Measurements from ENCODE around the gene SEC23A. TPM values are rescaled to one million over a fixed set of nuclear protein-coding genes. Genes with fewer than 3 reads are reported as not detected.

The SEC23A gene
- total and polyA plus RNA-seq, 2 of the 13 experiments (the other 11 are each of a cell fraction or from before 2014, with no cell fraction given): 403 to 887 TPM

GRCh38 chr14:39025810-39026627 lies 77.0 kb downstream of the SEC23A start (continued):
- no peak for TF ChIP-seq ZNF276 (CRISPR knock-in tag; IDR thresholded peaks at IDR 0.05; ENCODE audit: low read depth)
- TF ChIP-seq PRPF4 (IDR thresholded peaks at IDR 0.05; ENCODE audit: low read depth, low read length, poor library complexity, severe bottlenecking): no peak
- TF ChIP-seq ZNF709 (CRISPR knock-in tag; IDR thresholded peaks at IDR 0.05): no peak
- peak; percentile 91 for TF ChIP-seq ZNF12 (CRISPR knock-in tag; IDR thresholded peaks at IDR 0.05)
- TF ChIP-seq ZNF282 (IDR thresholded peaks at IDR 0.05; ENCODE audit: partially characterized antibody): no peak
- TF ChIP-seq ZBTB37 (CRISPR knock-in tag; IDR thresholded peaks at IDR 0.05): peak; percentile 98
- no peak for TF ChIP-seq ZNF10 (CRISPR knock-in tag; IDR thresholded peaks at IDR 0.05; ENCODE audit: borderline replicate concordance, low read depth)
- no peak for TF ChIP-seq CHCHD3 (CRISPR knock-in tag; IDR thresholded peaks at IDR 0.05)
- peak; percentile 99 for TF ChIP-seq ZBTB34 (CRISPR knock-in tag; IDR thresholded peaks at IDR 0.05)
- TF ChIP-seq ZNF484 (CRISPR knock-in tag; IDR thresholded peaks at IDR 0.05; ENCODE audit: borderline replicate concordance, low read depth): no peak; the same call in 1 of the 2 replicates
- no peak for TF ChIP-seq RBFOX2 (IDR thresholded peaks at IDR 0.05; ENCODE audit: low read depth, low read length)
- no peak for TF ChIP-seq MBNL3 (CRISPR knock-in tag; conservative IDR thresholded peaks at IDR 0.05)
- TF ChIP-seq NCOA1 (CRISPR knock-in tag; IDR thresholded peaks at IDR 0.05): peak; percentile 89; the same call in 1 of the 2 replicates
- TF ChIP-seq AFF4 (CRISPR knock-in tag; IDR thresholded peaks at IDR 0.05): no peak
- TF ChIP-seq GFI1 (CRISPR knock-in tag; IDR thresholded peaks at IDR 0.05; ENCODE audit: borderline replicate concordance): peak; percentile 92; the same call in 1 of the 2 replicates
- TF ChIP-seq ZBTB42 (CRISPR knock-in tag; IDR thresholded peaks at IDR 0.05): peak; percentile 93
- TF ChIP-seq ZNF770 (CRISPR knock-in tag; IDR thresholded peaks at IDR 0.05): peak; percentile 47; the same call in 1 of the 2 replicates
- no peak for TF ChIP-seq HNRNPLL (IDR thresholded peaks at IDR 0.05; ENCODE audit: low read depth, low read length, poor library complexity, severe bottlenecking)
